IPS-11a (cell line): Measurements from ENCODE around the gene FGF7.
"Not testable (repeated sequence)": the region's sequence is repeated elsewhere in the genome, so short reads cannot be mapped to it uniquely, and the experiment has no call there.

ENCODE experiments used
- H3K4me3 ChIP-seq: one replicate; pipeline ENCODE4 v1.5.1; 2013; ENCODE audit warnings: low read depth, low read length, control low read depth

FGF7 gene

GRCh38 chr15:49492830-49493229 is 69.8 kb downstream of the FGF7 start:
- no peak overlapping the region for H3K4me3 ChIP-seq

GRCh38 chr15:49494842-49495241 is 71.8 kb downstream of the FGF7 start:
- no peak overlapping the region for H3K4me3 ChIP-seq

GRCh38 chr15:49495993-49496753 is 73.1 kb downstream of the FGF7 start:
- no peak overlapping the region for H3K4me3 ChIP-seq

- H3K4me3 ChIP-seq: no peak overlapping the region
Observed at GRCh38 chr15:49501586-49501985, 78.5 kb downstream of the FGF7 start.

- H3K4me3 ChIP-seq: no peak overlapping the region
Observed at GRCh38 chr15:49506341-49506740, 83.3 kb downstream of the FGF7 start.

- no peak overlapping the region for H3K4me3 ChIP-seq
Observed at GRCh38 chr15:49507261-49507660, 84.2 kb downstream of the FGF7 start.

- H3K4me3 ChIP-seq: not testable (repeated sequence)
Observed at GRCh38 chr15:49512739-49513138, 89.7 kb downstream of the FGF7 start.

GRCh38 chr15:49521802-49522201 is 98.8 kb downstream of the FGF7 start:
- H3K4me3 ChIP-seq: no peak overlapping the region

- no peak overlapping the region for H3K4me3 ChIP-seq
Observed at GRCh38 chr15:49528289-49528688, 105.2 kb downstream of the FGF7 start.

- no peak overlapping the region for H3K4me3 ChIP-seq
Observed at GRCh38 chr15:49530092-49530491, 107.0 kb downstream of the FGF7 start.
